CD4-positive, alpha-beta T cell treated with Interleukin-12 subunit alpha and Interleukin-12 subunit beta, for 1 hour (primary cell): ENCODE data around the gene DLGAP1.
A peak's percentile ranks its signal among the peaks of the same experiment; 100 is the strongest.

Source experiments
- DNase-seq: peaks from one replicate; pipeline ENCODE4 v3.0.0-alpha.2; 2020

Gene DLGAP1

DNA sequence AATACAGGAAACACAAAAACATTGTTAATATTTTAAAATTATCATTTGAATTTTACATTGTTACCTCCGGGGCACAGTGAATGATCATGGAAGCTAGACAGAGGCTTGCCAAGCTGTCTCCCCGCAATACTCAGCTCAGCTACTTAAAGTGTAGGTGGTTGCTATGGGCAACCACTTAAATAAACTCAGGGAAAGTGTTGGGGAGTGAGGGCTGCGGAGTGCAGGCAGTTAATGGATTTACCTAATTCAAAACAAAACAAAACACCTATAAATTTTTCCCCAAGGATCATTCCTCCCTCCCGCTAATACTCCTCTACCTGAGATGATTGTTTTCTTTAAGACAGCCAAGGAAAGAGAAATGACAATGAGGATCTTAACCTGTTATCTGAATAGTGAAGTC lies 655.6 kb downstream of the DLGAP1 start:
- no peak for DNase-seq

DNA sequence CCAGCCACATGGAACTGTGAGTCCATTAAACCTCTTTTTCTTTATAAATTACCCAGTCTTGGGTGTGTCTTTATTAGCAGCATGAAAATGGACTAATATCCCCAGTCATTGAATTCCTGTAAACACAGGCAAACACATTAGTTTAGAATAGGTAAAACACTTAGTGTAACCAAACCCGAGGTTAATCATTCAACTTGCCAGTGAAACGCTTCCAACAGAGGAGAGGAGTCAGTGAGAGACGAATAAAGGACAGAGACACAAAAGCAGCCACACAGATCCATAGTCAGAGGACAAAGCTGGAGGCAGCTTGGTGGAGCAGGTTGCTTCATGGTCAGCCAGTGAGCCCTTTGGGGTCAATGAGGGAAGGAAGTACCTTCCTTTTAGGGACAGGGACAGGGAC lies 657.1 kb downstream of the DLGAP1 start:
- no peak for DNase-seq

DNA sequence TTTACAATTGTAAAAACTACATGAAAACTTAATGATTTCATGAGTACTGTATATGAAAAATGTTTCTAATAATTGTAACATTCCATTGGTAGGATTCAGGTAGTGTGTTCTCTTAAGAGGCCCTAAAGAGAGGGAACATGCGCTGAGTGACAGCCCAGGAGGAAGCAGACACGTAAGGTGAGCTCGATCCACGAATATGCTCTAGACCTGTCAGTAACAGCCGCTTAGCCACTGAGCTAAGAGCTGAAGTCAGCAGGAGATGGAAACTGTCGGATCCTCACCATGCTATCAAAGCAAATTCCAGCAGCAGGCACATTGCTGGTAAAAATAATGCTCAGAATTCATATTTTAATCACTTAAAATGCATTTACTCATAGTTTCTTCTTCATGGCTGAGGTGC lies 658.7 kb downstream of the DLGAP1 start:
- no peak for DNase-seq

DNA sequence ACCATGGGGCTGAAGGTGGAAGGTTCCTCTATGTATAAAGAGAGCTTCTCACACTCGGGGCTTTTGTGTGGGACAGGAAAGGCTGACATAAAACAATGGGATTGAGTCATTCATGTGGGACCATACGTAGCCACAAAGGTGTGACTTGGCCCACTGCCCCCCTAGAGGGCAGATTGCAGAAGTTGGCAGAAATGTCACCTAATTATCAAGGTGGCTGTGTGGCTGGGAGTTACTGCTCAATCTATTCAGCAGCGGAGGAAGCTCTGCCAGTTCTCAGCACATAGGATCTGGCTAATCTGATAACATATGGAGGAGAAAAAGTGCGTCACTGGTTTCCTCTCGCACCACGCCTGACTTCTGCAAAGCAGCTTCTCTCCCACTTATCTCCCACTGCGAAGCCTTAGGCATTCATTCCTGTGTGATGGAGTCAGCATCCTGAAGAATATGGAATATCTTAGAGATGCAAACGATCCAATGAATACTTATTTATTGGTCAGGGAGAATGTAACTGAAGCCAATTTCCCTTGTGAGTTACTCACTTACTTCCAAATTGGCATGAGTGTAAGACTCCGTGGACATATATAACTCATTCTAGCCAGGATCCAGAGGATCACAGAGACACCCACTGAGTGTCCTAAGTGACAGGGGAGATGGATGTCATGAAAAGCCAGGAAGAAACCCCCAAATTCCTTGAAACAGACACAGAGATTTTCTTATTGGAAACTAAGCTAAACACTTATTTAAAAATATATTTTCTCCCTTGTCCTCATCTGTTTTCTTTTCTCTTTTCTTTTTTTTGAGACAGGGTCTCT lies 660.4 kb downstream of the DLGAP1 start:
- no peak for DNase-seq

DNA sequence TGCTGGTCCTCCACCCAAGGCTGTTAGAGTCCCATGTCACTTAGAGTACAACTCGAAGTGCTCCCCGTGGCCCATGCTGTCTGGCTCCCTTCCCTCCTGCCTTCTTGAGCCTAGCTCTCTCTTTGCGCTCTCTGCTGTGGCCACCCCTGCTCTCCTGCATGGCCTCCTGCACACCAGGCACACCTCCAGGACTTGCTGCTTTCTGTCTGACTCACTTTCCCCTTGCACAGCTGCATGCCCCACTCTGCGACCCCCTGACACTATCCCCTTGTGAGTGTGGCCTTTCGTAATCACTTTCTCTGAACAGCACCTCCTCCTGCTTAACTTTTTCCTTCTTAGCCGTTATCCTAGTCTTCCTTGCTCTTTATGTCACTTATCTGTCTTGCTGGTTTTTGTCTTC lies 661.6 kb downstream of the DLGAP1 start:
- DNase-seq, result no peak

DNA sequence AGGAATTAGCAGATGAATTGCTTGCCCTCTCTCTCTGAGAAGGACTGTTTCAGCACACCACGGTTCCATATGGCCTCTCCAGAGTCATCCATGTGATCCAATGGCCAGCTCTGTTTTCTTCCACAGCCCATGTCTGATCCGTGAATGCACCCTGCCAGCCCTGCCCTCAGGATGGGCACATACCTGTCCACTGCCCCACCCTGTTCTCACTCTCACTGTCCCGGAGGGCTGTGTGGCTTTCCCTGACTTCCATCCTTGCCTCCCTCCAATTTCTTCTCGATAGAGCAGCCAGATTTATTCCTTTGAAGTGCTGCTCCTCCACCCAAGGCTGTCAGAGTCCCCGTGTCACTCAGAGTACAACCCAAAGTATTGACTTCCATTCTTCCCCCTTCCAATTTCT lies 662.0 kb downstream of the DLGAP1 start:
- no peak for DNase-seq

DNA sequence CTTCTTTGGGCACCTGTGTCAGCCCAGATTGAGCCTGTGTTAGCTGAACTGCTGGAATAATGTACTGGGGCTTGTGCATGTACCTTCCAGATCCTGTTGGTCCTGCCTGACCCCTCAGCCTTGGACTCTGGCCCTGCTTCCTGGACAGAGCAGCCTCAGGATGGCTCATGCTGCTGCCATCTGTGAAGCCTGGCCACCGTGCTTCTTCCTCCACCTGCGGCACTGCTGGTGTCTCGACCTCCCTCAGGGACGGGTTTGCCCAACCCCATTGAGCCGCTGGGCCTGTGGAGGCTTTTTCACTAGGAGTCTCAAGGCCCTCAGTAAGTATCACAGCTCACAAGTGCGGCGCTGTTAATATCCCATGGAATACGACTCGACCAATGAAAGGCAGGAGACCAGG lies 662.4 kb downstream of the DLGAP1 start:
- no peak for DNase-seq

GRCh38 chr18:3791238-3791637 lies 663.9 kb downstream of the DLGAP1 start:
- DNase-seq, result no peak

- no peak for DNase-seq
Measured at GRCh38 chr18:3790703-3791102, 664.4 kb downstream of the DLGAP1 start.

GRCh38 chr18:3789525-3789924 lies 665.6 kb downstream of the DLGAP1 start:
- DNase-seq, result no peak

- DNase-seq, result no peak
Measured at GRCh38 chr18:3784949-3785348, 670.2 kb downstream of the DLGAP1 start.

DNA sequence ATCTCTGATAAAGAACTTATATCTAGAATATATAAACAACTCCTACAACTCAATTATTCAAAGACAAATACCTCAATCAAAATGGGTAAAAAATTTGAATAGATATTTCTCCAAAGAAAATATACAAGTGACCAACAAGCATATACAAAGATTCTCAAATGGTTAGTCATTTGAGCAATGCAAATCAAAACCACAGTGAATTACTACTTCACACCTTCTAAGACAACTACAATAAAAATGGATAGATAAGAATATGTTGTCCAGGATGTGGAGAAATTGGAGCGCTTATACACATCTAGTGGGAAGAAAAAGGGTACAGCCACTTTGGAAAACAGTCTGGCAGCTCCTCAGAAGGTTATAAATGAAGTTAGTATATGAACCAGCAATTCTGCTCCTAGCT lies 672.2 kb downstream of the DLGAP1 start:
- no peak for DNase-seq

- no peak for DNase-seq
Measured at GRCh38 chr18:3777719-3778118, 677.4 kb downstream of the DLGAP1 start.

GRCh38 chr18:3777122-3777521 lies 678.0 kb downstream of the DLGAP1 start:
- no peak for DNase-seq

DNA sequence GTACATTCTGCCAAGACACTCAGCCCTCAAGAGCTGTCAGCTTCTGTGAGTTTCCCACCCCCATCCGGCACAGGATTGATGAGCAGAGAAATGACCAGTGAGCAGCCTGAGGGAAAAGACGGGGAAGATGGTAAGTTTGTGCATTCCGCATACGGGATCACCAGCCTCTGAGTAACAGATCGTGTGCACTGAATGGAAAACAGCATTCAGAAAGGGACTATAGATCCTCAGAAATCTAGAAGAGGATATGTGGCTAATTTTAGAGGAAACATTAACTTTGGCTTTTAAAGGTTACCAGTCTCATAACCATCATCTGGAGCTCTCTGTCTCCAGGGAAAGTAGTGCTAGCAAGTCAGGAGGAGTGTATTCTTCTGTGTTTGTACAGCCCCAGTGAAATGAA lies 679.1 kb downstream of the DLGAP1 start:
- DNase-seq, result no peak

DNA sequence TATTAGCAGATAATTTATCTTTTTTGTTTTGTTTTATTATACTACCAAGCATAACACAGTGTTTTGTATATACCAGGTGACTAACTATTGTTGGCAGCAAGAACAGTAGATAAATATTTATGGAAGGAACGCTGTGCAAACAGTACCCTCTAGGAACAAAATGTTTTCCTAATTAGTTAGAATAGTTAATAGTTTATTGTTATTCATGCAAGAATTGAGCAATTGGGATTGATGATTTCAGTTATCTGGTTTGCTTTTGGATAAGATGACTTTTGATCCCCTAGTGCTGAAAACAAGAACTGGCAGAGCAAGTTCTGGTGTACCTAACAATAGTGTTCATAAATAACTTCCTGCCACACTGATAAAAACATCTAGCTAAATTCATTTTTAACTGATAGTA lies 681.8 kb downstream of the DLGAP1 start:
- DNase-seq, result no peak

DNA sequence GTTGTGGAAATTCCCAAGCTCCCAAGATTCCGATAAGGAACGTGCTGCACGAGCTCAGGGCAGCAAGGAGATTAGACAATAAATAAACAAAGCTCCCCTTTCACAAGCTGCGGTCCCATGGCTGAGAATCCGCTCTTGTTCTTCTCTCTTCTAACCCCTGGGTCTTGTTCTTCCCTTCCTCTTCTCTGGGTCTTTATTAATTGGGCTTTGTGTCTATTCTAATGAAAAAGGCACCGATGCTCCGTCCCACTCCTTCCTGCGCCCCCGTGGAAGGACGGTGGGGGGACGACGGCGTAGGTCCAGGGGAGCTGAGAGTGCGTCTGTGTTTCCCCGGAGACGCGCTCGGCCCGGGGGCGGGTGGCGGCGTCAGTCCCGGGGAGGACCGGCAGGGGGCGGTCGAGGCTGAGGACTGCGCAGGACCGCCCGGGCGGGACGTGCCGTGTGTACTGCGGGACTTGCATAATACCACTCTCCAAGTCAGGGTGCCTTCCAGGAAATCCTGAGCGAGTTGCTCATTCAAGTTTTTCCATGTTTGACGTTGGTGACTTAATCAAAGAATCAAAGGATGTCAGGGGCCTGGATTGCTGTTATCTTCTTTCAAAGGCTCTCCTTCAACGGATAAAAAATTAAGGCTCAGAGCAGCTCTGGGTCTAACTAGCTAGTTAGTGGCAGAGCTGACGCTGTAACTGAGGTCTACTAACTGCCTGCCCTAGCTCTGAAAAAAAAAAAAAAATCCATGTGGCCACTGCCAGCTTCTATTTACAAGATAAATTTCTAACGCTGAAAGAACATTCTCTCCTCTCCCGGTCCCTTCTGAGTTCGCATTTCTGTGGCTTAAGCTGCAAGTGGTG lies 683.8 kb downstream of the DLGAP1 start:
- peak; percentile 67 for DNase-seq

DNA sequence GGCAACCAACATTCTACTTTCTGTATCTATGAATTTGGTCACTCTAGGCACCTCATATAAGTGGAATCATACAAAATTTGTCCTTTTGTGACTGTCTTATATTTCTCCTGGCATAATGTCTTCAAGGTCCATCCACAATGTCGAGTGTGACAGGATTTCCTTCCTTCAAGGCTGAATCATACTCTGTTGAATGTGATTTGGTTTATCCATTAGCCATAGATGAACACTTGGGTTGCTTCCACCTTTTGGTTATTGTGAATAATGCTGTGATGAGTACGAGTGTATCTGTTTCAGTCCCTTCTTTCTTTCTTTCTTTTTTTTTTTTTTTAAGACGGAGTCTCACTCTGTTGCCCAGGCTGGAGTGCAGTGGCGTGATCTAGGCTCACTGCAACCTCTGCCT lies 693.8 kb downstream of the DLGAP1 start:
- DNase-seq, result no peak

GRCh38 chr18:3760741-3761140 lies 694.4 kb downstream of the DLGAP1 start:
- no peak for DNase-seq

- no peak for DNase-seq
Measured at GRCh38 chr18:3759099-3759498, 696.0 kb downstream of the DLGAP1 start.

DNA sequence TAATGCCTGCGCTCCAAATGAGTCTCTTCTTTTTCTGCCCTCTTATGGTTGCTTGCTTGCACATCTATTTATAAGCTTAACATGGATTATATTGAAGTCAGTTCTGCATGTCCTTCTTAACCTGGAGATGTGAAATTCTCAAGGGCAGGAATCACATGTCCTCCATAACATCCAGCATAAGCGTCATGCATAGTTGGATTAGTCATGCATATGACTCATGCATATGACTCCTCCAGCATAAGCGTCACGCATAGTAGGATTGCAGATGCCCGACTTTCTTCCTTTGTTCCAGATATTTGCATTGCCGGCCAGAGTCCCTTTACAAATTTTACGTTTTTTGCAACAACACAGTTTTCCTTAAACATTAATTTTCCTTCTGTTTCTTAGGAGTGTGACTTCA lies 696.6 kb downstream of the DLGAP1 start:
- no peak for DNase-seq

- DNase-seq, result no peak
Measured at GRCh38 chr18:3757361-3757760, 697.7 kb downstream of the DLGAP1 start.

GRCh38 chr18:3753106-3753505 lies 702.0 kb downstream of the DLGAP1 start:
- DNase-seq, result no peak

- no peak for DNase-seq
Measured at GRCh38 chr18:3748086-3748485, 707.0 kb downstream of the DLGAP1 start.
